ENCODE results near the gene RAP1GDS1. TPM values are rescaled to one million over a fixed set of nuclear protein-coding genes. Genes with fewer than 3 reads are reported as not detected.

Gene RAP1GDS1
- total and polyA plus RNA-seq, 4 experiments from 2014 or later = 36.7 to 48.3 (median 43.8) TPM

DNA sequence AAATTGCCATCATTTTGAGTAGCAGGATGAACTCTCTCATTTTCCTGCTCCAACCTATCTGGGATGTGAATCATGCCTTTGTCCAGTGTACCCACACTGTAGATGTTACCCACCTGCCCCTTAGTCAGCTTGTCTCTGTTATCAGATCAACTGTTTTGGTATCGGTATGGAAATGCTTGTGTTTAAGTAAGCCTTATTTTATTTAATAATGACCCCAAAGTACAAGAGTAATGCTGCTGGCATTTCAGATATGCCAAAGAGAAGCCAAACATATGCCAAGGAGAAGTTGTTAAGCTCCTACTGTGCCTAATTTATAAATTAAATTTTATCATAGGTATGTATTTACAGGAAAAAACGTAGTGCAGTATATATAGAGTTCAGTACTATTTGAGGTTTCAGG, 18.6 kb upstream of the RAP1GDS1 start:
- H3K36me3 Mint-ChIP-seq = no peaks in the 10 kb centered on the region
- H3K9me3 ChIP-seq (ENCODE audit: control insufficient read depth in 1 of 2, low read length in 2 of 2) = no peaks in the 10 kb centered on the region
- H3K27me3 ChIP-seq (ENCODE audit: insufficient read depth, low read length) = no peaks in the 10 kb centered on the region
- H3K4me3 ChIP-seq (ENCODE audit: low read length in 2 of 2) = no peak overlapping the region
- H3K27ac Mint-ChIP-seq = no peak overlapping the region
- H3K36me3 ChIP-seq (ENCODE audit: insufficient read depth, low read length) = no peaks in the 10 kb centered on the region
- H3K27me3 Mint-ChIP-seq = peaks cover 6 to 15% of the 10 kb centered on the region in 2 donors
- DNase-seq = no peak
- intact Hi-C loops (cut with micrococcal nuclease) = no loop called here
- CTCF ChIA-PET (ENCODE audit: partially characterized antibody) = no interaction called here
- POLR2A ChIA-PET (ENCODE audit: partially characterized antibody) = no interaction called here
- H3K4me1 Mint-ChIP-seq = no peaks in the 10 kb centered on the region
- no peak overlapping the region for H3K27ac ChIP-seq (ENCODE audit: low read depth, low read length)
- H3K4me3 Mint-ChIP-seq = no peak overlapping the region
- H3K4me1 ChIP-seq (ENCODE audit: insufficient read depth, low read length) = no peaks in the 10 kb centered on the region
- peaks cover 0 to 4% (median 0%) of the 10 kb centered on the region in 8 donors for H3K9me3 Mint-ChIP-seq

DNA sequence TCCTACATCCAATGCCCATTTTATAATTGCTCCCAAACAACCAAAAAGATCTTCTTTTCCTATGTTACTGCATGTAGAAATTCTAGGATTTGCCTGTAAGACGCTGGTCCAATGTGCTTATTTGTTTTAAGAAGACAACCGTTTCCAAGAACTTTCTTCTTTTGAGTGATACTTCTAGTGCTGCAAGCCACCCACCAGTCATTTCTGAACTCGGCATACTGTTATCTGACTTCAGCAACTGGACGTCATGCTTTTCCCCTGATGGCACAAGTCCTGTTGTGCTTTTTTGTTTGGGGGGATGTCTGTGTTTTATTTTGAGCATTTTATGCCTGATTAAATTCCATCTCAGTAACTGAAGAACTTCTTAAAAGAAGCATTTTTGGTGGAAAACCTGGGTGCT, 16.0 kb upstream of the RAP1GDS1 start:
- Mint-ChIP-seq H3K36me3 (peaks cover 0 to 6% of the 10 kb centered on the region in 2 donors), H3K4me3 (no peak overlapping the region), H3K27me3 (peaks cover 6 to 13% of the 10 kb centered on the region in 2 donors), H3K27ac (peak overlapping the region in 1 of 7 donors; percentile 73), H3K4me1 (no peaks in the 10 kb centered on the region), H3K9me3 (peaks cover 0 to 4% (median 0%) of the 10 kb centered on the region in 8 donors)
- Histone ChIP-seq H3K4me3 (ENCODE audit: low read length in 2 of 2) (no peak overlapping the region), H3K4me1 (ENCODE audit: insufficient read depth, low read length) (no peaks in the 10 kb centered on the region), H3K9me3 (ENCODE audit: control insufficient read depth in 1 of 2, low read length in 2 of 2) (no peaks in the 10 kb centered on the region), H3K27ac (ENCODE audit: low read depth, low read length) (no peak overlapping the region), H3K27me3 (ENCODE audit: insufficient read depth, low read length) (no peaks in the 10 kb centered on the region), H3K36me3 (ENCODE audit: insufficient read depth, low read length) (no peaks in the 10 kb centered on the region)
- no peak for DNase-seq
- POLR2A ChIA-PET (ENCODE audit: partially characterized antibody) = no interaction called here
- intact Hi-C loops (cut with micrococcal nuclease) = no loop called here
- CTCF ChIA-PET (ENCODE audit: partially characterized antibody) = no interaction called here

DNA sequence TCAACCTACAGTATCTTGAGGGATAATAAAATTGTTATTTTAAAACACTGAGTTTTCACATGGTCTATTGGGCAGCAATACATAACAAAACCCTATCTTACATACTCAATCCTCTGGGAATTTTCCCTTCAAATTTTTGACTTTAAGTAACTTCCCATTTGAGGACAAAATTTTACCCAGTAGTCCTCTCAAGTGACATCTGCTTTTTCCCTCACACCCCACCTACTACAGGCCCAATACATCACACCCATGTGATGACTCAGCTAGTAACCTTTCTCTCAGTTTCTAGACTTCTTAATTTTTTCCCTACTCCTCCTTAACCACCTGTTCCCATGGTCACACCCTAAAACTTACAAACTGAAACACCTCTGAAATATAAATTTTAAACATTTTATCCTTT, 12.2 kb upstream of the RAP1GDS1 start:
- H3K27ac ChIP-seq (ENCODE audit: low read depth, low read length) = no peak overlapping the region
- H3K36me3 Mint-ChIP-seq = peaks cover 0 to 6% of the 10 kb centered on the region in 2 donors
- H3K9me3 ChIP-seq (ENCODE audit: control insufficient read depth in 1 of 2, low read length in 2 of 2) = no peaks in the 10 kb centered on the region
- no peak overlapping the region for H3K4me3 Mint-ChIP-seq
- H3K27ac Mint-ChIP-seq = no peak overlapping the region
- DNase-seq = no peak
- no peaks in the 10 kb centered on the region for H3K27me3 ChIP-seq (ENCODE audit: insufficient read depth, low read length)
- no peaks in the 10 kb centered on the region for H3K4me1 Mint-ChIP-seq
- no peak overlapping the region for H3K4me3 ChIP-seq (ENCODE audit: low read length in 2 of 2)
- peaks cover 0 to 4% (median 0%) of the 10 kb centered on the region in 8 donors for H3K9me3 Mint-ChIP-seq
- CTCF ChIA-PET (ENCODE audit: partially characterized antibody) = no interaction called here
- intact Hi-C loops (cut with micrococcal nuclease) = no loop called here
- POLR2A ChIA-PET (ENCODE audit: partially characterized antibody) = no interaction called here
- H3K36me3 ChIP-seq (ENCODE audit: insufficient read depth, low read length) = no peaks in the 10 kb centered on the region
- H3K27me3 Mint-ChIP-seq = peaks cover 3 to 4% of the 10 kb centered on the region in 2 donors
- no peaks in the 10 kb centered on the region for H3K4me1 ChIP-seq (ENCODE audit: insufficient read depth, low read length)

DNA sequence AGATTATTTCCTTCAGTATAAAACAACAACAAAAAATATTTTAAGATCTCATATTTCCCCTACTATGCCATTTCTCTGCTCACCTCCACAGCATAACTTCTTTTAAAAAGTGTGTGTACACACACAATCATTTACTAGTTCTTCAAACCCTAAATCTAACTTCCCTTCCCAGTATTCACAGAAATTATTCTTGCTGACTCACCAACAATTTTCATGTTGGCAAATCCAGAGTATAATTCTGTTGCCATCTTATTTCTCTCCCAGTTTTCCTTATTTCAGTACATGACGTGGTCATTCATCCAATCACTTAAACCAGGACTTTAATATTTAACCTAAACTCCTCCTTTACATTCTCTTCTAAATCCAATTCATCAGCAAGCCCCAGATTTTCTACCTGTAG, 11.4 kb upstream of the RAP1GDS1 start:
- H3K4me3 ChIP-seq (ENCODE audit: low read length in 2 of 2) = no peak overlapping the region
- H3K36me3 ChIP-seq (ENCODE audit: insufficient read depth, low read length) = no peaks in the 10 kb centered on the region
- no peak overlapping the region for H3K27ac ChIP-seq (ENCODE audit: low read depth, low read length)
- H3K27me3 Mint-ChIP-seq = peaks cover 1 to 2% of the 10 kb centered on the region in 2 donors
- no peaks in the 10 kb centered on the region for H3K27me3 ChIP-seq (ENCODE audit: insufficient read depth, low read length)
- ChIA-PET CTCF (ENCODE audit: partially characterized antibody) (no interaction called here), POLR2A (ENCODE audit: partially characterized antibody) (no interaction called here)
- no peaks in the 10 kb centered on the region for H3K4me1 Mint-ChIP-seq
- peaks cover 0 to 2% (median 0%) of the 10 kb centered on the region in 8 donors for H3K9me3 Mint-ChIP-seq
- H3K9me3 ChIP-seq (ENCODE audit: control insufficient read depth in 1 of 2, low read length in 2 of 2) = no peaks in the 10 kb centered on the region
- peaks cover 0 to 6% of the 10 kb centered on the region in 2 donors for H3K36me3 Mint-ChIP-seq
- intact Hi-C loops (cut with micrococcal nuclease) = no loop called here
- DNase-seq = no peak
- no peak overlapping the region for H3K27ac Mint-ChIP-seq
- H3K4me1 ChIP-seq (ENCODE audit: insufficient read depth, low read length) = no peaks in the 10 kb centered on the region
- H3K4me3 Mint-ChIP-seq = no peak overlapping the region

DNA sequence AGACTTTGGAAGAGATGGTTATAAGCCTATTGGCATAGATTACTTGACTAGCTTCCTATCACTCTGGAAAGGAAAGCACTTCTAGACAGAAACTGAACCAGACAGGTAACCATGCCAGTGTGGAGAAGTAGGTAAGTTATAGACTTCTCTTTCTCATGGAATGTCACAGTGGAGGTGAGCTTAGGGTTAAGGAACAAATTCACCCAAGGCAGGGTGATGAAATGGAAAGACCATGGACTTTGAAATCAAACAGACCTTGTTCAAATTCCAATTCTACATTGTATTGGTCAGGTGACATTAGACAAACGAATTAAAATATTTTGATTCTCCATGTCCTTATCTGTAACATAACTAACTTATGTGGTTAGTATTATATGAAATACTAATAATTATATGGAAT, 7.7 kb upstream of the RAP1GDS1 start:
- intact Hi-C loops (cut with micrococcal nuclease) = no loop called here
- no peak overlapping the region for H3K4me3 Mint-ChIP-seq
- no peaks in the 10 kb centered on the region for H3K9me3 Mint-ChIP-seq
- no peaks in the 10 kb centered on the region for H3K27me3 Mint-ChIP-seq
- no peak overlapping the region for H3K27ac Mint-ChIP-seq
- Histone ChIP-seq H3K27me3 (ENCODE audit: insufficient read depth, low read length) (no peaks in the 10 kb centered on the region), H3K9me3 (ENCODE audit: control insufficient read depth in 1 of 2, low read length in 2 of 2) (no peaks in the 10 kb centered on the region), H3K4me1 (ENCODE audit: insufficient read depth, low read length) (no peaks in the 10 kb centered on the region), H3K4me3 (ENCODE audit: low read length in 2 of 2) (no peak overlapping the region), H3K27ac (ENCODE audit: low read depth, low read length) (no peak overlapping the region), H3K36me3 (ENCODE audit: insufficient read depth, low read length) (no peaks in the 10 kb centered on the region)
- ChIA-PET POLR2A (ENCODE audit: partially characterized antibody) (no interaction called here), CTCF (ENCODE audit: partially characterized antibody) (no interaction called here)
- peaks cover 3 to 8% (median 4%) of the 10 kb centered on the region in 4 donors for H3K4me1 Mint-ChIP-seq
- DNase-seq = no peak
- peaks cover 0 to 6% of the 10 kb centered on the region in 2 donors for H3K36me3 Mint-ChIP-seq

DNA sequence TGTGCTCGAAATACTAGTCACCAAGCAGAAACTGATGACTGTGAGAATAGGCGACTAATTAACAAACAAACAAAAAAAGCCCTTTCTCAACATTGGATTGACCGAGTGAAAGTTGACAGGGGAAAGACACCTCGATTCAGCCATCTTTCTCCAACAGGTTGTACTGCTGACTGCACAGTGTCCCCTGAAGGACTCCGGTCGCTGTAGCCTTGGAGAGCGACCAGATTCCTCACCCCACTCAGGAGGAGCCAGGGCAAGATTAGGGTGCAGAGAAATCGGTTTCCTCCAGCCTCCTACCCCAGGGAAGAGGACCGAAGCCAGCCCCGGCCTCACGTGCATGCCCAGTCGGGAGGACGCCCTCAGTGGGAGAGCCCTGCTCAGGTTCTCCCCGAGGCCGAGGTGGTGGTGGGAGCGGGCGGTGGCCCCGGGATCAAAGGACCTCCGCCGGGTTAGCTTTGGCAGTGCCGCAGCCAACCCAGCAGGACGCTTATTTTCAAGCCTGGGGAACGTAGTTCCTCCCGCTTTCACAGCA, 1.1 kb upstream of the RAP1GDS1 start:
- peaks cover 31 to 54% (median 42%) of the 10 kb centered on the region in 4 donors for H3K4me1 Mint-ChIP-seq
- Histone ChIP-seq H3K9me3 (ENCODE audit: control insufficient read depth in 1 of 2, low read length in 2 of 2) (no peaks in the 10 kb centered on the region), H3K4me1 (ENCODE audit: insufficient read depth, low read length) (peaks cover 32% of the 10 kb centered on the region), H3K36me3 (ENCODE audit: insufficient read depth, low read length) (no peaks in the 10 kb centered on the region), H3K27ac (ENCODE audit: low read depth, low read length) (peak overlapping the region; percentile 86), H3K4me3 (ENCODE audit: low read length in 2 of 2) (peak overlapping the region; percentile 70 to 82), H3K27me3 (ENCODE audit: insufficient read depth, low read length) (no peaks in the 10 kb centered on the region)
- DNase-seq = peak in 1 of 5 donors; percentile 38
- no peaks in the 10 kb centered on the region for H3K27me3 Mint-ChIP-seq
- CTCF ChIA-PET (ENCODE audit: partially characterized antibody) = interaction anchor here (0.9 to 2.9 kb wide), 3 partner anchors 110 to 214 kb away, joined by 3 to 17 read pairs (median 3); partner anchors contain the start of gene STPG2
- intact Hi-C loops (cut with micrococcal nuclease) = loop anchor here (1.0 to 10.0 kb wide), 8 partner anchors 29 to 1687 kb away; partner anchors contain the start of genes ADH5, DAPP1, DNAJB14 and EIF4E
- H3K36me3 Mint-ChIP-seq = peaks cover 0 to 11% of the 10 kb centered on the region in 2 donors
- POLR2A ChIA-PET (ENCODE audit: partially characterized antibody) = interaction anchor here (1.1 to 5.3 kb wide), 14 partner anchors 10 to 1833 kb away, joined by 3 to 50 read pairs (median 8); partner anchors contain the start of genes ADH5, DNAJB14, EIF4E and METAP1
- no peaks in the 10 kb centered on the region for H3K9me3 Mint-ChIP-seq
- peak overlapping the region; percentile 93 to 95 (median 94) for H3K4me3 Mint-ChIP-seq
- peak overlapping the region; percentile 90 to 94 (median 93) for H3K27ac Mint-ChIP-seq

DNA sequence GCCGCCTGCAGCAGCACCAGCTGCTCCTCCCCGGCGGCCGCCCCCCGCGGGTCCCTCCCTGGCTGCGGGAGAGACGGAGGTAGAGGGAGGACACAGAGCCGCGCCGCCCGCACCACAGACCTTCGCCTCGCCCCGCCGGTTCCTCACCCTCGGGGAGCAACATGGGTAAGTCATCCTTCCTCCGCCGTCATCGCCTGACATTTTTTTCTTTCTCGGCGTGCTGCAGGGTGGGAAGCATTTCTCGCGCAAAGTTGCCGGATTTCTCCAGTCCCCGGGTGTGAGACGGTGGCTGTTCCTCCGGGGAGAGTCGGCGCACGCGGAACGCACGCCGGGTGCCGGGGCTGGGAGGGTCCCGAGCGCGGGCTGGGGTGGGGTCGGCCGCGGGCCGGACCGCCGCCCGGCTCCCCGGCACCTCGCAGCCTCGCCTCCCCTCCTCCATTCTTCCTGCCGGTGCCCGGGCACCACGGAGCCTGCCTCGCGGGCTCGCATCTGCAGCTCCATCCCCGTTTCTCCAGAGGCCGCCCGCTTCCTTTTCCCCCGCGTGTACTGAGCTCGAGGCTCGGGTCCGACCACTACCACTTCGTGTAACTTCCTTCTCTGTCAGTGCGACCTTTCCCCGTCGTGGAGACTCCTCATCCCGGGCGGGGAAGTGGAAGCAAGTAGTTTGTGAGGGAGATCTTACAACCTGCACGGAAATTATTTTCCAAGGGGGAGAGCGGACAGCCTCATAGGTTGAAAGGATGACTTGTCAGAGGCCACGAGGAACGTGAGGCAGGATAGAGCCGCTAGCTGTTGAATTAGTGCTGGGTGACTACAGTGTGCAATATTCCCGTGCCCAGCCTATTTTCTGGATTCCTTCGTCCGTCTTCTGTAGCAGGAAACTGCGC, 464 bp downstream of the RAP1GDS1 start:
- H3K4me1 Mint-ChIP-seq = peaks cover 37 to 60% (median 48%) of the 10 kb centered on the region in 4 donors
- H3K27me3 ChIP-seq (ENCODE audit: insufficient read depth, low read length) = no peaks in the 10 kb centered on the region
- CTCF ChIA-PET (ENCODE audit: partially characterized antibody) = interaction anchor here (1.0 to 2.9 kb wide), 5 partner anchors 28 to 733 kb away, joined by 3 to 17 read pairs (median 6); partner anchors contain the start of genes METAP1 and STPG2
- H3K27ac ChIP-seq (ENCODE audit: low read depth, low read length) = peak overlapping the region; percentile 66
- peaks cover 0 to 11% of the 10 kb centered on the region in 2 donors for H3K36me3 Mint-ChIP-seq
- no peaks in the 10 kb centered on the region for H3K27me3 Mint-ChIP-seq
- intact Hi-C loops (cut with micrococcal nuclease) = loop anchor here (1.0 to 10.0 kb wide), 10 partner anchors 27 to 1685 kb away; partner anchors contain the start of genes DAPP1, DNAJB14, EIF4E and METAP1
- H3K9me3 Mint-ChIP-seq = no peaks in the 10 kb centered on the region
- H3K9me3 ChIP-seq (ENCODE audit: control insufficient read depth in 1 of 2, low read length in 2 of 2) = no peaks in the 10 kb centered on the region
- H3K4me3 Mint-ChIP-seq = peak overlapping the region; percentile 89 to 98 (median 96)
- peak overlapping the region; percentile 80 to 98 (median 92) for H3K27ac Mint-ChIP-seq
- H3K4me3 ChIP-seq (ENCODE audit: low read length in 2 of 2) = peak overlapping the region; percentile 64 to 76
- peaks cover 32% of the 10 kb centered on the region for H3K4me1 ChIP-seq (ENCODE audit: insufficient read depth, low read length)
- no peaks in the 10 kb centered on the region for H3K36me3 ChIP-seq (ENCODE audit: insufficient read depth, low read length)
- POLR2A ChIA-PET (ENCODE audit: partially characterized antibody) = interaction anchor here (0.7 to 5.3 kb wide), 22 partner anchors 9 to 1832 kb away, joined by 3 to 50 read pairs (median 6); partner anchors contain the start of genes ADH5, DNAJB14, EIF4E and H2AZ1
- peak in 3 of 5 donors; percentile 74 to 89 (median 76) for DNase-seq

Data from CD4-positive, alpha-beta memory T cell (primary cell).